Measurements from ENCODE around the gene BCORL1. TPM values are rescaled to one million over a fixed set of nuclear protein-coding genes. Genes with fewer than 3 reads are reported as not detected.

The BCORL1 gene
- total and polyA plus RNA-seq, 2 of the 4 experiments (the other 2 are of a cell fraction): 0.54 to 1.6 TPM

DNA sequence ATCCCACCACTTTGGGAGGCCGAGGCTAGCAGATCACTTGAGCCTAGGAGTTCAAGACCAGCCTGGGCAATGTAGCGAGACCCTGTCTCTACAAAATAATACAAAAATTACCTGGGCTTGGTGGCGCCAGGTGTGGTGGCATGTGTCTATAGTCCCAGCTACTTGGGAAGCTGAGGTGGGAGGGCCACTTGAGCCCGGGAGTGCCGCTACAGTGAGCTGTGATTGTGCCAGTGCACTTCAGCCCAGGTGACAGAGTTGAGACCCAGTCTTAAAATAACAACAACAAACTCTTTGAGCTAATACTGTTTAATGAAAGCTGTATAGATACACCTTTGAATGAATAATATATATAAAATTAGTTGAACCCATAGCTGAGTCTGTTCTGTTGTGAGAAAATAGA lies 9.7 kb downstream of the BCORL1 start:
- Histone ChIP-seq H3K4ac (ENCODE audit: low read depth, low read length) (no peak overlapping the region), H2BK5ac (ENCODE audit: low read depth, low read length, poor library complexity, severe bottlenecking) (no peak overlapping the region), H2BK120ac (ENCODE audit: low read depth, low read length) (no peak overlapping the region), H3K27ac (ENCODE audit: insufficient read depth, low read length) (no peak overlapping the region), H2AK9ac (replicated peaks; ENCODE audit: low read depth, low read length, poor library complexity) (no peak overlapping the region), H3K36me3 (ENCODE audit: control insufficient read depth, insufficient read depth, low read length) (no peaks in the 10 kb centered on the region), H4K20me1 (ENCODE audit: insufficient read depth, low read length) (no peaks in the 10 kb centered on the region), H2AK5ac (ENCODE audit: low read depth, low read length) (no peak overlapping the region), H3K4me1 (ENCODE audit: control insufficient read depth, insufficient read depth, low read length) (no peaks in the 10 kb centered on the region; the same call in 1 of the 2 replicates), H3K14ac (replicated peaks; ENCODE audit: low read depth, low read length) (no peak overlapping the region), H3K18ac (ENCODE audit: low read depth, low read length) (no peak overlapping the region), H4K8ac (ENCODE audit: low read depth in 2 of 2, low read length in 2 of 2) (no peak overlapping the region), H3K79me1 (ENCODE audit: low read depth in 1 of 2, low read length in 2 of 2) (peaks cover 0 to 8% of the 10 kb centered on the region in 2 experiments; a peak in 1 of 4 replicates), H4K5ac (ENCODE audit: low read depth, low read length) (no peak overlapping the region), H2BK15ac (ENCODE audit: low read depth, low read length) (no peak overlapping the region), H2BK20ac (ENCODE audit: low read depth, low read length) (no peak overlapping the region), H3K23ac (ENCODE audit: low read depth, low read length) (no peak overlapping the region), H4K91ac (ENCODE audit: insufficient read depth, low read depth, low read length) (no peak overlapping the region), H3K56ac (ENCODE audit: extremely low read depth, insufficient read depth, low read length) (no peak overlapping the region), H3K9me1 (ENCODE audit: insufficient read depth, low read length) (no peaks in the 10 kb centered on the region), H3K9ac (ENCODE audit: low read depth, low read length) (no peak overlapping the region), H3K4me2 (ENCODE audit: low read depth, low read length) (no peak overlapping the region), H3K27me3 (ENCODE audit: control insufficient read depth, insufficient read depth, low read length) (no peaks in the 10 kb centered on the region), H3K9me3 (ENCODE audit: control insufficient read depth, insufficient read depth, low read length) (no peaks in the 10 kb centered on the region), H3K4me3 (ENCODE audit: insufficient read depth, low read depth, low read length) (no peak overlapping the region), H2AFZ (replicated peaks; ENCODE audit: low read length, poor library complexity) (no peak overlapping the region)
- POLR2A ChIA-PET (ENCODE audit: unreplicated experiment): no interaction called here
- CTCF ChIA-PET: no interaction called here
- DNase-seq: no peak
- BruUV-seq (replicated peaks): no TSS peak
- ATAC-seq (ENCODE audit: low read depth): no peak
- dilution Hi-C loops (cut with HindIII; ENCODE audit: low sequenced_read_pairs, unreplicated experiment): no loop called here
- intact Hi-C loops (cut with micrococcal nuclease): no loop called here
- no peak for TF ChIP-seq CHD1 (IDR thresholded peaks at IDR 0.05; ENCODE audit: low read depth, low read length)
- TF ChIP-seq CEBPB (IDR thresholded peaks at IDR 0.05; ENCODE audit: low read depth, low read length): no peak
- TF ChIP-seq BHLHE40 (IDR thresholded peaks at IDR 0.05; ENCODE audit: low read depth, low read length): no peak
- no peak for TF ChIP-seq RFX5 (IDR thresholded peaks at IDR 0.05; ENCODE audit: low read depth, low read length)
- TF ChIP-seq, protein P1, sequence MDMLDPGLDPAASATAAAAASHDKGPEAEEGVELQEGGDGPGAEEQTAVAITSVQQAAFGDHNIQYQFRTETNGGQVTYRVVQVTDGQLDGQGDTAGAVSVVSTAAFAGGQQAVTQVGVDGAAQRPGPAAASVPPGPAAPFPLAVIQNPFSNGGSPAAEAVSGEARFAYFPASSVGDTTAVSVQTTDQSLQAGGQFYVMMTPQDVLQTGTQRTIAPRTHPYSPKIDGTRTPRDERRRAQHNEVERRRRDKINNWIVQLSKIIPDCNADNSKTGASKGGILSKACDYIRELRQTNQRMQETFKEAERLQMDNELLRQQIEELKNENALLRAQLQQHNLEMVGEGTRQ (IDR thresholded peaks at IDR 0.05; ENCODE audit: low read depth, low read length): no peak
- TF ChIP-seq, protein P2, sequence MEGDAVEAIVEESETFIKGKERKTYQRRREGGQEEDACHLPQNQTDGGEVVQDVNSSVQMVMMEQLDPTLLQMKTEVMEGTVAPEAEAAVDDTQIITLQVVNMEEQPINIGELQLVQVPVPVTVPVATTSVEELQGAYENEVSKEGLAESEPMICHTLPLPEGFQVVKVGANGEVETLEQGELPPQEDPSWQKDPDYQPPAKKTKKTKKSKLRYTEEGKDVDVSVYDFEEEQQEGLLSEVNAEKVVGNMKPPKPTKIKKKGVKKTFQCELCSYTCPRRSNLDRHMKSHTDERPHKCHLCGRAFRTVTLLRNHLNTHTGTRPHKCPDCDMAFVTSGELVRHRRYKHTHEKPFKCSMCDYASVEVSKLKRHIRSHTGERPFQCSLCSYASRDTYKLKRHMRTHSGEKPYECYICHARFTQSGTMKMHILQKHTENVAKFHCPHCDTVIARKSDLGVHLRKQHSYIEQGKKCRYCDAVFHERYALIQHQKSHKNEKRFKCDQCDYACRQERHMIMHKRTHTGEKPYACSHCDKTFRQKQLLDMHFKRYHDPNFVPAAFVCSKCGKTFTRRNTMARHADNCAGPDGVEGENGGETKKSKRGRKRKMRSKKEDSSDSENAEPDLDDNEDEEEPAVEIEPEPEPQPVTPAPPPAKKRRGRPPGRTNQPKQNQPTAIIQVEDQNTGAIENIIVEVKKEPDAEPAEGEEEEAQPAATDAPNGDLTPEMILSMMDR (conservative IDR thresholded peaks at IDR 0.05; ENCODE audit: low read depth, low read length): no peak
- no peak for TF ChIP-seq MAZ (IDR thresholded peaks at IDR 0.05; ENCODE audit: borderline replicate concordance, low read depth, low read length)
- TF ChIP-seq FOS (IDR thresholded peaks at IDR 0.05; ENCODE audit: low read depth, low read length): no peak
- TF ChIP-seq, protein P3, sequence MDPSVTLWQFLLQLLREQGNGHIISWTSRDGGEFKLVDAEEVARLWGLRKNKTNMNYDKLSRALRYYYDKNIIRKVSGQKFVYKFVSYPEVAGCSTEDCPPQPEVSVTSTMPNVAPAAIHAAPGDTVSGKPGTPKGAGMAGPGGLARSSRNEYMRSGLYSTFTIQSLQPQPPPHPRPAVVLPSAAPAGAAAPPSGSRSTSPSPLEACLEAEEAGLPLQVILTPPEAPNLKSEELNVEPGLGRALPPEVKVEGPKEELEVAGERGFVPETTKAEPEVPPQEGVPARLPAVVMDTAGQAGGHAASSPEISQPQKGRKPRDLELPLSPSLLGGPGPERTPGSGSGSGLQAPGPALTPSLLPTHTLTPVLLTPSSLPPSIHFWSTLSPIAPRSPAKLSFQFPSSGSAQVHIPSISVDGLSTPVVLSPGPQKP (IDR thresholded peaks at IDR 0.05; ENCODE audit: borderline replicate concordance, low read depth, low read length): no peak
- TF ChIP-seq RCOR1 (IDR thresholded peaks at IDR 0.05; ENCODE audit: insufficient replicate concordance, low read length): no peak
- no peak for TF ChIP-seq SMC3 (IDR thresholded peaks at IDR 0.05; ENCODE audit: low read depth, low read length)
- no peak for TF ChIP-seq NFE2L2 (IDR thresholded peaks at IDR 0.05; ENCODE audit: low read depth, low read length)
- no peak for TF ChIP-seq MAFK (IDR thresholded peaks at IDR 0.05; ENCODE audit: low read depth, low read length)
- no peak for TF ChIP-seq POLR2A (IDR thresholded peaks at IDR 0.05; ENCODE audit: low read depth, low read length)
- in situ Hi-C loops (cut with MboI; ENCODE audit: low sequenced_read_pairs): no loop called here
- WGBS, 2 experiments (ENCODE audit: extremely low coverage in 2 of 2, insufficient read length in 1 of 2): no CpG with 5 or more reads among the region's 5 CpGs

All from IMR-90 (cell line).